Left lobe of liver (tissue), 2 donors: ENCODE results near the gene C12orf76. TPM values are rescaled to one million over a fixed set of nuclear protein-coding genes. Genes with fewer than 3 reads are reported as not detected.
"Not testable (repeated sequence)": the region's sequence is repeated elsewhere in the genome, so short reads cannot be mapped to it uniquely, and the experiment has no call there.

Source experiments
- ATAC-seq: fragments of 200-7000 bp; cut with Tn5 transposase; one replicate; pipeline ENCODE4 v1.9.1; 2020; ENCODE audit warnings: mild to moderate bottlenecking, moderate library complexity
- DNase-seq: peaks from one replicate; pipeline ENCODE4 v3.0.0-alpha.2; 2020; ENCODE audit warnings: low spot score
- total RNA-seq: library from RNA; stranded (reverse); gene quantifications from one replicate; pipeline ENCODE4 v1.2.1, GENCODE V29; 2021
- donor health status: DM: no; HTN: no; CAD: no; lungs with moderate emphysema.
- donor health status: DM: no; HTN: yes; CAD: no.

The C12orf76 gene
- 6.7 TPM for total RNA-seq

- ATAC-seq (peak; percentile 98), DNase-seq (peak; percentile 96)
Measured at GRCh38 chr12:110048242-110049027, at the start of gene C12orf76. C12orf76 (minus strand) TSS chr12:110048522; CDS start chr12:110048495, 27 bp downstream.

- ATAC-seq: no peak
- no peak for DNase-seq
Measured at GRCh38 chr12:110093631-110094311, 45.4 kb upstream of the C12orf76 start.

GRCh38 chr12:110091136-110091711 lies 42.9 kb upstream of the C12orf76 start:
- DNase-seq (peak; percentile 75), ATAC-seq (peak; percentile 87)

- ATAC-seq (peak; percentile 67), DNase-seq (no peak)
Measured at GRCh38 chr12:110090266-110091135, 42.2 kb upstream of the C12orf76 start.

GRCh38 chr12:110088936-110089335 lies 40.6 kb upstream of the C12orf76 start:
- no peak for DNase-seq
- no peak for ATAC-seq

GRCh38 chr12:110088216-110088615 lies 39.9 kb upstream of the C12orf76 start:
- DNase-seq, ATAC-seq: not testable (repeated sequence)

- DNase-seq (no peak), ATAC-seq (no peak)
Measured at GRCh38 chr12:110084314-110085015, 36.1 kb upstream of the C12orf76 start.

- DNase-seq (no peak), ATAC-seq (no peak)
Measured at GRCh38 chr12:110080410-110080809, 32.1 kb upstream of the C12orf76 start.

- DNase-seq (no peak), ATAC-seq (peak; percentile 53)
Measured at GRCh38 chr12:110079477-110080400, 31.4 kb upstream of the C12orf76 start.

- DNase-seq (no peak), ATAC-seq (no peak)
Measured at GRCh38 chr12:110077800-110078199, 29.5 kb upstream of the C12orf76 start.

GRCh38 chr12:110075880-110076279 lies 27.6 kb upstream of the C12orf76 start:
- ATAC-seq (no peak), DNase-seq (no peak)

- DNase-seq (no peak), ATAC-seq (no peak)
Measured at GRCh38 chr12:110074089-110074488, 25.8 kb upstream of the C12orf76 start.

GRCh38 chr12:110073049-110073831 lies 24.9 kb upstream of the C12orf76 start:
- peak; percentile 69 for DNase-seq
- peak; percentile 97 for ATAC-seq

GRCh38 chr12:110072636-110073035 lies 24.3 kb upstream of the C12orf76 start:
- DNase-seq, ATAC-seq: not testable (repeated sequence)

GRCh38 chr12:110071967-110072366 lies 23.6 kb upstream of the C12orf76 start:
- no peak for DNase-seq
- ATAC-seq: no peak

GRCh38 chr12:110071504-110071903 lies 23.2 kb upstream of the C12orf76 start:
- DNase-seq: no peak
- no peak for ATAC-seq

GRCh38 chr12:110068654-110069053 lies 20.3 kb upstream of the C12orf76 start:
- ATAC-seq (no peak), DNase-seq (no peak)

GRCh38 chr12:110068115-110068514 lies 19.8 kb upstream of the C12orf76 start:
- not testable (repeated sequence) for ATAC-seq, DNase-seq
